PC-9 (cell line): ENCODE measurements around the gene TNF. TPM values are rescaled to one million over a fixed set of nuclear protein-coding genes. Genes with fewer than 3 reads are reported as not detected.

Experiments used
- BruUV-seq: library from RNA; stranded (reverse); fragments of 400-500 nt; replicated peaks from 2 replicates; lab custom pipeline; 2021; lab: Mats Ljungman, UMichigan
- CTCF ChIA-PET: fragments of 300-600 bp; sonication (Branson Sonifier 250); formaldehyde crosslinking; loops from one replicate; lab custom pipeline; 2022; ENCODE audit warnings: antibody characterized with exemption; lab: Charles Lee
- POLR2A ChIA-PET: fragments of 300-600 bp; sonication (Branson Sonifier 250); formaldehyde crosslinking; loops from one replicate; lab custom pipeline; 2022; ENCODE audit warnings: antibody characterized with exemption; ENCODE audit not compliant: unreplicated experiment; lab: Charles Lee
- DNase-seq, 2 experiments: peaks; one replicate each; pipeline versions ENCODE4 v3.0.0 to v3.0.0-alpha.2; 2015 to 2022; ENCODE audit warnings: mixed read lengths in 1 of 2
- H2AFZ ChIP-seq: fragments of 200-600 bp; sonication (generic); 2 replicates; pipeline ENCODE4 v1.8.1; 2017; ENCODE audit warnings: antibody characterized with exemption
- H3F3A ChIP-seq: fragments of 200-600 bp; sonication (generic); 2 replicates; pipeline ENCODE4 v1.8.1; 2017; ENCODE audit warnings: antibody characterized with exemption, mild to moderate bottlenecking, low read depth; ENCODE audit not compliant: insufficient read depth
- H3K27ac ChIP-seq: fragments of 200-600 bp; sonication (generic); 2 replicates; pipeline ENCODE4 v1.6.1; 2016; ENCODE audit warnings: mixed run types
- H3K27me3 ChIP-seq: fragments of 200-600 bp; sonication (generic); 2 replicates; pipeline ENCODE4 v1.6.1; 2016; ENCODE audit warnings: low read depth, mixed run types; ENCODE audit not compliant: insufficient read depth
- H3K36me3 ChIP-seq: fragments of 200-600 bp; sonication (generic); 2 replicates; pipeline ENCODE4 v1.6.1; 2016; ENCODE audit warnings: low read depth, mixed run types
- H3K4me1 ChIP-seq: fragments of 200-600 bp; sonication (generic); replicated peaks from 2 replicates; pipeline ENCODE4 v1.6.1; 2016; ENCODE audit warnings: mixed run types; ENCODE audit not compliant: insufficient read depth
- H3K4me2 ChIP-seq: fragments of 200-600 bp; sonication (generic); 2 replicates; pipeline ENCODE4 v1.6.1; 2017; ENCODE audit warnings: mixed run types
- H3K4me3 ChIP-seq: fragments of 200-600 bp; sonication (generic); 2 replicates; pipeline ENCODE4 v1.6.1; 2016; ENCODE audit warnings: mixed run types
- H3K79me2 ChIP-seq: fragments of 200-600 bp; sonication (generic); 2 replicates; pipeline ENCODE4 v1.6.1; 2017; ENCODE audit warnings: low read depth, mixed run types
- H3K9me2 ChIP-seq: fragments of 200-600 bp; sonication (generic); 2 replicates; pipeline ENCODE4 v1.8.1; 2017; ENCODE audit warnings: mild to moderate bottlenecking; ENCODE audit not compliant: insufficient read depth
- H3K9me3 ChIP-seq: fragments of 200-600 bp; sonication (generic); 2 replicates; pipeline ENCODE4 v1.8.1; 2016; ENCODE audit warnings: low read depth; ENCODE audit not compliant: insufficient read depth
- H4K20me1 ChIP-seq: fragments of 200-600 bp; sonication (generic); 2 replicates; pipeline ENCODE4 v1.8.1; 2017; ENCODE audit not compliant: insufficient read depth
- CTCF ChIP-seq: fragments of 200-600 bp; sonication (generic); conservative IDR thresholded peaks from 2 replicates; pipeline ENCODE4 v1.6.1; 2017; ENCODE audit warnings: mixed run types, antibody characterized with exemption, mild to moderate bottlenecking, moderate library complexity
- EZH2 ChIP-seq: fragments of 200-600 bp; sonication (generic); IDR thresholded peaks from 2 replicates; pipeline ENCODE4 v1.8.0; 2017; ENCODE audit warnings: antibody characterized with exemption, low read depth
- intact Hi-C: fragments of 100-400 bp; cut with micrococcal nuclease; formaldehyde crosslinking; loops from one replicate; pipeline ENCODE4 v1.10.0; 2022; ENCODE audit not compliant: unreplicated experiment
- total RNA-seq: library from RNA; stranded (reverse); gene quantifications from 2 replicates; pipeline ENCODE4 v1.2.3, GENCODE V29; 2021

The TNF gene
- total RNA-seq, 1 experiment from 2014 or later, result not detected

GRCh38 chr6:31580438-31580740, 5.0 kb downstream of the TNF start:
- H3K4me3 ChIP-seq, result peak overlapping the region; percentile 71; the same call in 1 of the 2 replicates
- DNase-seq, result no peak
- no peak for TF ChIP-seq CTCF
- TF ChIP-seq EZH2, result no peak
- H3K4me1 ChIP-seq, result 0 out of 2 replicates have a peak, but pooled peaks cover 5% of the 10 kb centered on the region
- H3K27me3 ChIP-seq, result 0 out of 2 replicates have a peak, but pooled peaks cover 5% of the 10 kb centered on the region
- no peak overlapping the region for H3K27ac ChIP-seq
- no TSS peak for BruUV-seq
- H3K36me3 ChIP-seq, result no peaks in the 10 kb centered on the region
- ChIA-PET CTCF (interaction anchor here (0.6 to 2.2 kb wide), 2 partner anchors 18 to 33 kb away, joined by 3 to 11 read pairs; partner anchors contain the start of gene NFKBIL1), POLR2A (no interaction called here)
- no peaks in the 10 kb centered on the region for H3K79me2 ChIP-seq
- H2AFZ ChIP-seq, result peak overlapping the region; percentile 99; the same call in 1 of the 2 replicates
- intact Hi-C loops, result no loop called here
- peaks cover 5% of the 10 kb centered on the region; the same call in 1 of the 2 replicates for H3F3A ChIP-seq
- H3K9me2 ChIP-seq, result no peaks in the 10 kb centered on the region
- H3K9me3 ChIP-seq, result no peaks in the 10 kb centered on the region
- peak overlapping the region; percentile 91 for H3K4me2 ChIP-seq
- no peaks in the 10 kb centered on the region for H4K20me1 ChIP-seq

GRCh38 chr6:31580807-31581433, 5.6 kb downstream of the TNF start:
- Histone ChIP-seq H3K9me3 (no peaks in the 10 kb centered on the region), H3K4me3 (peak overlapping the region; percentile 71), H3K27me3 (0 out of 2 replicates have a peak, but pooled peaks cover under 1% of the 10 kb centered on the region), H3K4me1 (0 out of 2 replicates have a peak, but pooled peaks cover 5% of the 10 kb centered on the region), H4K20me1 (no peaks in the 10 kb centered on the region), H3K9me2 (no peaks in the 10 kb centered on the region), H3K27ac (no peak overlapping the region), H3K4me2 (peak overlapping the region; percentile 91), H2AFZ (peak overlapping the region; percentile 99), H3K36me3 (no peaks in the 10 kb centered on the region), H3K79me2 (no peaks in the 10 kb centered on the region), H3F3A (peaks cover 5% of the 10 kb centered on the region; the same call in 1 of the 2 replicates)
- no TSS peak for BruUV-seq
- DNase-seq, result peak in 1 of 2 experiments; percentile 80
- intact Hi-C loops, result loop anchor here (1.0 kb wide), 1 partner anchor 21 kb away; no protein-coding TSS in a partner anchor
- TF ChIP-seq EZH2 (no peak), CTCF (peak; percentile 95)
- CTCF ChIA-PET, result interaction anchor here (2.2 kb wide), 1 partner anchor 17 kb away, joined by 11 read pairs; no protein-coding TSS in a partner anchor
- POLR2A ChIA-PET, result interaction anchor here (1.2 kb wide), 1 partner anchor 29 kb away, joined by 4 read pairs; no protein-coding TSS in a partner anchor

GRCh38 chr6:31581434-31582229, 6.3 kb downstream of the TNF start:
- ChIA-PET CTCF (interaction anchor here (2.2 kb wide), 1 partner anchor 17 kb away, joined by 11 read pairs; no protein-coding TSS in a partner anchor), POLR2A (interaction anchor here (1.2 kb wide), 1 partner anchor 28 kb away, joined by 4 read pairs; no protein-coding TSS in a partner anchor)
- no peaks in the 10 kb centered on the region for H3K27me3 ChIP-seq
- H4K20me1 ChIP-seq, result no peaks in the 10 kb centered on the region
- intact Hi-C loops, result loop anchor here (1.0 kb wide), 1 partner anchor 21 kb away; no protein-coding TSS in a partner anchor
- no peaks in the 10 kb centered on the region for H3K9me3 ChIP-seq
- no peak overlapping the region for H3K27ac ChIP-seq
- H3F3A ChIP-seq, result peaks cover 5% of the 10 kb centered on the region; the same call in 1 of the 2 replicates
- H3K9me2 ChIP-seq, result no peaks in the 10 kb centered on the region
- H3K4me3 ChIP-seq, result peak overlapping the region; percentile 71
- peak overlapping the region; percentile 91 for H3K4me2 ChIP-seq
- BruUV-seq, result no TSS peak
- 0 out of 2 replicates have a peak, but pooled peaks cover 5% of the 10 kb centered on the region for H3K4me1 ChIP-seq
- no peaks in the 10 kb centered on the region for H3K36me3 ChIP-seq
- H3K79me2 ChIP-seq, result no peaks in the 10 kb centered on the region
- H2AFZ ChIP-seq, result peak overlapping the region; percentile 99
- TF ChIP-seq CTCF, result no peak
- DNase-seq, result no peak
